ENCODE results near the gene CFAP221. TPM values are rescaled to one million over a fixed set of nuclear protein-coding genes. Genes with fewer than 3 reads are reported as not detected.

The CFAP221 gene
- polyA plus RNA-seq, 2 of the 4 experiments (the other 2 are of a cell fraction) = 0.17 to 0.30 TPM

GRCh38 chr2:119541476-119541875, 2.8 kb upstream of the CFAP221 start:
- no peak for DNase-seq (ENCODE audit: low read depth in 1 of 2, low spot score in 1 of 2)
- TF ChIP-seq ZFP36 (IDR thresholded peaks at IDR 0.05; ENCODE audit: borderline replicate concordance, partially characterized antibody) = no peak
- TF ChIP-seq HEYL (CRISPR knock-in tag; IDR thresholded peaks at IDR 0.05) = no peak
- TF ChIP-seq FOXS1 (CRISPR knock-in tag; IDR thresholded peaks at IDR 0.05) = no peak
- no peak for TF ChIP-seq RNF2 (IDR thresholded peaks at IDR 0.05; ENCODE audit: borderline replicate concordance, low read depth)
- TF ChIP-seq KDM5A (IDR thresholded peaks at IDR 0.05) = no peak
- TF ChIP-seq RAD21 (conservative IDR thresholded peaks at IDR 0.05 in 1 of 2, IDR thresholded peaks at IDR 0.05 in 1 of 2) = no peak
- no peak for TF ChIP-seq POLR2A (IDR thresholded peaks at IDR 0.05; ENCODE audit: low read length)
- ATAC-seq = no peak
- peaks cover 9% of the 10 kb centered on the region for H3K4me1 ChIP-seq
- CTCF ChIA-PET = interaction anchor here (1.3 to 2.2 kb wide), 2 partner anchors 10 to 21 kb away, joined by 4 to 11 read pairs; no protein-coding TSS in a partner anchor
- H3K27ac ChIP-seq = no peak overlapping the region
- no peaks in the 10 kb centered on the region for H3K9me3 ChIP-seq
- POLR2A ChIA-PET = interaction anchor here (0.7 kb wide), 1 partner anchor 1534 kb away, joined by 3 read pairs; no protein-coding TSS in a partner anchor
- WGBS (ENCODE audit: missing lambda C conversion rate) = 44% methylated on average over 2 of the region's 2 CpGs
- FAIRE-seq = no peak
- H3K4me2 ChIP-seq = no peak overlapping the region
- H3K4me3 ChIP-seq = no peak overlapping the region

- Histone ChIP-seq H3K4me2 (peak overlapping the region; percentile 96), H3K27ac (peak overlapping the region in 1 of 2 experiments; percentile 84; a peak in 2 of 6 replicates), H3K4me1 (peaks cover 9% of the 10 kb centered on the region), H3K9me3 (no peaks in the 10 kb centered on the region), H3K4me3 (peak overlapping the region; percentile 61)
- 59% methylated on average over 10 of the region's 11 CpGs for WGBS (ENCODE audit: missing lambda C conversion rate)
- FAIRE-seq = no peak
- ChIA-PET CTCF (no interaction called here), POLR2A (no interaction called here)
- DNase-seq (ENCODE audit: low read depth in 1 of 2, low spot score in 1 of 2) = no peak
- no peak; a peak in 1 of 6 replicates for ATAC-seq
- TF ChIP-seq REST (IDR thresholded peaks at IDR 0.05) = no peak
- TF ChIP-seq CEBPB (IDR thresholded peaks at IDR 0.05) = peak; percentile 24 to 28; a peak in 2 of 4 replicates
These were observed 758 bp downstream of the CFAP221 start for GRCh38 chr2:119544939-119545475.

- ChIA-PET POLR2A (no interaction called here), CTCF (interaction anchor here (1.2 to 1.3 kb wide), 2 partner anchors 16 to 95 kb away, joined by 4 read pairs; no protein-coding TSS in a partner anchor)
- no peak for FAIRE-seq
- Histone ChIP-seq H3K27ac (no peak overlapping the region), H3K4me2 (0 out of 3 replicates have a peak overlapping the region, but pooled peaks have one; percentile 96), H3K4me1 (peaks cover 13% of the 10 kb centered on the region), H3K9me3 (no peaks in the 10 kb centered on the region), H3K4me3 (no peak overlapping the region)
- no peak for DNase-seq (ENCODE audit: low read depth in 1 of 2, low spot score in 1 of 2)
- no peak for ATAC-seq
- WGBS (ENCODE audit: missing lambda C conversion rate) = 80% methylated on average over 6 of the region's 6 CpGs
- TF ChIP-seq ATOH8 (CRISPR knock-in tag; IDR thresholded peaks at IDR 0.05; ENCODE audit: low read depth) (no peak), EHF (CRISPR knock-in tag; IDR thresholded peaks at IDR 0.05) (no peak), RFX5 (IDR thresholded peaks at IDR 0.05) (no peak), MYC (IDR thresholded peaks at IDR 0.05; ENCODE audit: borderline replicate concordance, low read length) (no peak), RCOR1 (IDR thresholded peaks at IDR 0.05; ENCODE audit: low read depth, low read length) (no peak), JUN (IDR thresholded peaks at IDR 0.05) (no peak), HOXA7 (CRISPR knock-in tag; IDR thresholded peaks at IDR 0.05) (no peak), FOSL2 (IDR thresholded peaks at IDR 0.05) (no peak), FOSL2 (CRISPR knock-in tag; IDR thresholded peaks at IDR 0.05) (no peak), RNF2 (IDR thresholded peaks at IDR 0.05; ENCODE audit: borderline replicate concordance, low read depth) (no peak), ZFP36 (IDR thresholded peaks at IDR 0.05; ENCODE audit: borderline replicate concordance, partially characterized antibody) (no peak), NFE2L2 (conservative IDR thresholded peaks at IDR 0.05; ENCODE audit: low read length) (no peak), HOXB13 (CRISPR knock-in tag; IDR thresholded peaks at IDR 0.05; ENCODE audit: low read depth) (no peak), FOXS1 (CRISPR knock-in tag; IDR thresholded peaks at IDR 0.05) (no peak), JUNB (IDR thresholded peaks at IDR 0.05) (no peak)
These were observed 1.7 kb downstream of the CFAP221 start for GRCh38 chr2:119545754-119546446.

Data from A549 (cell line).